ENCODE measurements around the gene LHX3.

Gene LHX3

DNA sequence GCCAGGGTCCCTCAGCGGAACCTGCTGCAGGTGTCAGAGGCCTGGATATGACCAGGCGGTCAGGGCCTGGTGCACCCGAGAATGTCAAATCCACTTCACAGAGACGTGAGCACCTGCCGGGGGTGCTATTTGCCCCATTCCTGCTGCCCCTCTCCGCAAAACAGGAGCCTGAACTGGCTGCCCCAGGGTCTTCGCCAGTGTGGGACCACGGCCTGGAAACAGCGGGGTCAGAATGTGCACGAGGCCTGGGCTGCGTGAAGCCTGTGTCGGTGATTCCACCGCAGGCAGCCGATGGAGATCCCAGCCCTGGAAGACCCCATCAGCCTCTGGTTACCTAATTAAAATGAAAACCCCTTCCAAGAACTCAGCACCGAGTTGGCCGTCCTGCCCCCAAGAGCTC, 45.1 kb downstream of the LHX3 start:
- no peak overlapping the region for H3K27ac ChIP-seq
- H3K36me3 ChIP-seq (replicated peaks) = no peaks in the 10 kb centered on the region
- H3K27me3 ChIP-seq (replicated peaks) = peaks cover 8% of the 10 kb centered on the region
- in situ Hi-C loops (cut with HindIII; ENCODE audit: low pct_ligation_motif_present, low sequenced_read_pairs) = no loop called here
- H3K4me3 ChIP-seq (ENCODE audit: low read depth, low read length) = no peak overlapping the region
- TF ChIP-seq, protein P1, sequence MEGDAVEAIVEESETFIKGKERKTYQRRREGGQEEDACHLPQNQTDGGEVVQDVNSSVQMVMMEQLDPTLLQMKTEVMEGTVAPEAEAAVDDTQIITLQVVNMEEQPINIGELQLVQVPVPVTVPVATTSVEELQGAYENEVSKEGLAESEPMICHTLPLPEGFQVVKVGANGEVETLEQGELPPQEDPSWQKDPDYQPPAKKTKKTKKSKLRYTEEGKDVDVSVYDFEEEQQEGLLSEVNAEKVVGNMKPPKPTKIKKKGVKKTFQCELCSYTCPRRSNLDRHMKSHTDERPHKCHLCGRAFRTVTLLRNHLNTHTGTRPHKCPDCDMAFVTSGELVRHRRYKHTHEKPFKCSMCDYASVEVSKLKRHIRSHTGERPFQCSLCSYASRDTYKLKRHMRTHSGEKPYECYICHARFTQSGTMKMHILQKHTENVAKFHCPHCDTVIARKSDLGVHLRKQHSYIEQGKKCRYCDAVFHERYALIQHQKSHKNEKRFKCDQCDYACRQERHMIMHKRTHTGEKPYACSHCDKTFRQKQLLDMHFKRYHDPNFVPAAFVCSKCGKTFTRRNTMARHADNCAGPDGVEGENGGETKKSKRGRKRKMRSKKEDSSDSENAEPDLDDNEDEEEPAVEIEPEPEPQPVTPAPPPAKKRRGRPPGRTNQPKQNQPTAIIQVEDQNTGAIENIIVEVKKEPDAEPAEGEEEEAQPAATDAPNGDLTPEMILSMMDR (IDR thresholded peaks at IDR 0.05; ENCODE audit: low read depth, low read length, missing control alignments) = no peak
- DNase-seq = no peak

DNA sequence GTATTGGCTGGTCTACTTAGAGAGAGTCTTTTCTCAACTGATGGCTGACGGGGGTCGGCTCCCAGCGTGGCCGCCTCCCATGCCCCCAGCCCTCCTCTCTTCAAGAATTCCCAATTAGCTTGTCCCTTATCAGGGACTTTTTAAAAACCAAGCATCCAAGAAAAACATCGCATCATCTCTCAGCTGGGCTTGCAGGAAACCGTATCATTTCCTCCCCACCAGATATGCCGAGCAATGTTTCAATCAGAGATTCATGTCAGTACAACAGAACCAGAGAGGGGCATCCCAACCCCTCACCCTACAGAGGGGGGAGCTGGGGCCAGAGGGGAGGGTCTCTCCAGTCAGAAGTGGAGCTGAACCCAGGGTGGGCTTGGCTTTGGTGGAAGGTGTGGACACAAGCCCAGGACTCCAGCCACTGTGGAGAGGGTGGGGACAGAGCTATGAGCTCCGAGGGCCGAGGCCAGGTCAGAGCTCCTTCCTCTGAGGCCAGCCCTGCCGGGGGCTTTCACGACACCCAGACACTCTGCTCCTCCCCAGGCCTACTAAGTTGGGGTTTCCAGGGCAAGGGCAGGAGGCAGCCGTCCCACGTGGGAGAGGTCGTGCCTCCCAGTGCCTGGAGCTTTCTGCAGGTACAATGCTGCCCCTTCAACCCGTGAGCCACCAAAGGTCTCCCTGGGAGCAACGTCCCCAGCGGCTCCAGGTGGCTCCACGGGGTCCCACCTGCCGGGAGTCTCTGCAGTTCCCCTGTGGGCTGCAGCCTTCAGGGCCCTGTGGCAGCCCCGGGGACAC, 47.3 kb downstream of the LHX3 start:
- in situ Hi-C loops (cut with HindIII; ENCODE audit: low pct_ligation_motif_present, low sequenced_read_pairs) = no loop called here

DNA sequence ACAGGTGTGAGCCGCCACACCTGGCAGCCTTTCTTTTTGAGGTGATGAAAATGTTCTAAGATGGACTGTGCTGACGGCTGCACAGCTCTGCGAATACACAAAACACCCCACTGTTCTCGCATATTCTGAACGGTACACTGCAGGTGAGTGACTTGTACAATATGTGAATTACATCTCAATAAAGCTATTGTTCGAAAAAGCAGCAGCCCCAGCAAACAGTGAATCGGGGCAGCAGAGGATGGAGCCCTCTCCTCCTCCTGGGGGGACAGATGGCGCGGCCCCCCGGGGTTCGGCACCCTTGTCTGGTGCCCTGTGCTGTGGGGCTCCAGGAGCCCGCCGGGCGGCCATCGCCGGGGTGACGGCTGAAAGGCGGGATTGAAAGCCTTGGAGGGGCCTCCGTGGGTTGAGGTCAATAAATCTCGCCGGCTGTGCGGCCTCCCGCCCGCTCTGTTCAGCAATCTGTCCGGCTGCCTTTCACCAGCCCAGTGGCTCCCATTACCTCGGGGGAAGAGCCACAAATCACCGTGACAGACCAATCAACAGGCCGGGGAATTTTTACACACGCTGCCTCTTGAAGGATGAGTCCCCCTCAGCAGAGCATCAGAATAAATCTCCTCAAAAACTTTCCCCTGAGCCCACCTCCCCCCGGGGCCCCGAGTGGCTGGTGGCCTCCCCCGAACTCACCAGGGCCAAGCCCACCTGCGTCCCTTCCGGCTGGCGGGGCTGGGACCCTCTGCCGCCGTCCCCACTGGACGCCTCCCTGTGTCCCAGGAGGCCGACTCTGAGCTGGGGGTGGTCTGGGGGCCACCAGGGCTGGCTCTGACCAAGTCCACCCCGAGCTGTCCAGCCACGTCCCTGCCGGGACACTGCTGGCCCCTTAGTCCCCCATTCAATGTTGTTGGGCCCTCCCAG, 48.5 kb downstream of the LHX3 start:
- DNase-seq = no peak
- no peaks in the 10 kb centered on the region for H3K36me3 ChIP-seq (replicated peaks)
- in situ Hi-C loops (cut with HindIII; ENCODE audit: low pct_ligation_motif_present, low sequenced_read_pairs) = no loop called here
- peaks cover 8% of the 10 kb centered on the region for H3K27me3 ChIP-seq (replicated peaks)
- no peak overlapping the region for H3K4me3 ChIP-seq (ENCODE audit: low read depth, low read length)
- H3K27ac ChIP-seq = no peak overlapping the region
- TF ChIP-seq, protein P1 (IDR thresholded peaks at IDR 0.05; ENCODE audit: low read depth, low read length, missing control alignments) = no peak

More for the DNA sequence above, 47.3 kb downstream of the LHX3 start:
- H3K27ac ChIP-seq = no peak overlapping the region
- TF ChIP-seq, protein P1 (IDR thresholded peaks at IDR 0.05; ENCODE audit: low read depth, low read length, missing control alignments) = no peak
- H3K27me3 ChIP-seq (replicated peaks) = peaks cover 8% of the 10 kb centered on the region
- H3K36me3 ChIP-seq (replicated peaks) = no peaks in the 10 kb centered on the region
- DNase-seq = peak; percentile 9
- H3K4me3 ChIP-seq (ENCODE audit: low read depth, low read length) = no peak overlapping the region

DNA sequence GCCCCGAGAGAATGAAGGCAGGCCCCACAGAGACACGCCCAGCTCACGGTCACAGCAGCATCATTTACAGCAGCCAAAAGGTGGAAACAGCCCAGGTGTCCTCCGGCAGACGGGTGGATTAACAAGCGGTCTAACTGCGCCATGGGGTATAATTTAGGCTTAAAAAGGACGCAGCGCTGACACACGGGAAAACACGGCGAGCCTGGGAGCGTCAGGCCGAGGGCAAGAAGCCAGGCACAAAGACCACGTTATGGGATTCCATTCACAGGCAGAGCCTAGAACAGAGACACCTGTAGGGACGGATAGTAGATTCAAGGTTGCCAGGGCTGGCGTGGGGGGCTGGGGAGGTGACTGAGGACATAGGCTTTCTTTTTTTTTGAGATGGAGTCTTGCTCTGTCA, 49.4 kb downstream of the LHX3 start:
- no peak for DNase-seq
- Histone ChIP-seq H3K36me3 (replicated peaks) (no peaks in the 10 kb centered on the region), H3K27me3 (replicated peaks) (peaks cover 8% of the 10 kb centered on the region), H3K4me3 (ENCODE audit: low read depth, low read length) (no peak overlapping the region), H3K27ac (no peak overlapping the region)
- TF ChIP-seq, protein P1 (IDR thresholded peaks at IDR 0.05; ENCODE audit: low read depth, low read length, missing control alignments) = no peak
- in situ Hi-C loops (cut with HindIII; ENCODE audit: low pct_ligation_motif_present, low sequenced_read_pairs) = no loop called here

DNA sequence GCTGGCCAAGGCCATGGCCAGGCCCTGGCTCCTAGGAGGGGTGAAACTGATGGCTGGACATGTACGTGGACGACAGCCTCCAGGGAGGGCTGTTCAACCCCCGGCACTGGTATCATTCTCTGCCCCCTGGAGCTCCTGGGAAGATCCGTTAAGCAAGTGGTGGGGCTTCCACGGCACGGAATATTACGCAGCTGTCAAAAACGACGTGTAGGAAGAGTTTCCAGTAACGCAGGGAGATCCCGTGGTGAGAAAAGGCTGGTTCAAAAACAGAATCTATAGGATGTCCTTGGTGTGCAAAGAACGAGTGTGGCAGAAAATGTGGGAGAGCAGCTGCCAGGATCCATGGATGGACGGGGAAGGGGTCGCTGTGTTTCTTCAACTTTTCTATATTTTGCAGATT, 50.0 kb downstream of the LHX3 start:
- Histone ChIP-seq H3K36me3 (replicated peaks) (no peaks in the 10 kb centered on the region), H3K27ac (no peak overlapping the region), H3K27me3 (replicated peaks) (peaks cover 8% of the 10 kb centered on the region), H3K4me3 (ENCODE audit: low read depth, low read length) (no peak overlapping the region)
- in situ Hi-C loops (cut with HindIII; ENCODE audit: low pct_ligation_motif_present, low sequenced_read_pairs) = no loop called here
- no peak for DNase-seq
- TF ChIP-seq, protein P1 (IDR thresholded peaks at IDR 0.05; ENCODE audit: low read depth, low read length, missing control alignments) = no peak
